ENCODE measurements around the gene CLTCL1. TPM values are rescaled to one million over a fixed set of nuclear protein-coding genes. Genes with fewer than 3 reads are reported as not detected.

Gene CLTCL1
- total and polyA plus RNA-seq, 10 donors, result 1.0 to 12.4 (median 6.1) TPM

GRCh38 chr22:19223617-19224016, 67.9 kb downstream of the CLTCL1 start:
- Histone ChIP-seq H3K27me3 (replicated peaks in 1 of 7) (no peaks in the 10 kb centered on the region), H3K4me1 (no peaks in the 10 kb centered on the region), H3K9me3 (no peaks in the 10 kb centered on the region), H3K27ac (no peak overlapping the region), H3K4me3 (no peak overlapping the region), H3K36me3 (peaks cover 0 to 100% (median 4%) of the 10 kb centered on the region in 6 donors)
- intact Hi-C loops (cut with DNase I; ENCODE audit: low total_unique reads), result no loop called here
- no peak for TF ChIP-seq POLR2A (IDR thresholded peaks at IDR 0.05)
- TF ChIP-seq POLR2AphosphoS5 (IDR thresholded peaks at IDR 0.05), result no peak
- TF ChIP-seq CTCF (IDR thresholded peaks at IDR 0.05 in 8 of 11, conservative IDR thresholded peaks at IDR 0.05 in 3 of 11), result no peak
- WGBS, 5 donors, result 62 to 84% (median 74%) methylated on average over 5 to 6 of the region's 6 CpGs
- DNase-seq, result no peak

GRCh38 chr22:19223110-19223509, 68.4 kb downstream of the CLTCL1 start:
- no peak overlapping the region for H3K27ac ChIP-seq
- no peak for DNase-seq
- H3K27me3 ChIP-seq (replicated peaks in 1 of 7), result no peaks in the 10 kb centered on the region
- no peaks in the 10 kb centered on the region for H3K9me3 ChIP-seq
- H3K36me3 ChIP-seq, result peaks cover 0 to 100% (median 4%) of the 10 kb centered on the region in 6 donors
- TF ChIP-seq POLR2A (IDR thresholded peaks at IDR 0.05), result no peak
- TF ChIP-seq CTCF (IDR thresholded peaks at IDR 0.05 in 8 of 11, conservative IDR thresholded peaks at IDR 0.05 in 3 of 11), result no peak
- no peak for TF ChIP-seq POLR2AphosphoS5 (IDR thresholded peaks at IDR 0.05)
- H3K4me1 ChIP-seq, result peaks cover 0 to 1% (median 0%) of the 10 kb centered on the region in 6 donors
- WGBS, 5 donors, result 73 to 83% (median 82%) methylated on average over 9 of the region's 9 CpGs
- intact Hi-C loops (cut with DNase I; ENCODE audit: low total_unique reads), result no loop called here
- H3K4me3 ChIP-seq, result no peak overlapping the region

- peaks cover 0 to 97% (median 4%) of the 10 kb centered on the region in 6 donors for H3K36me3 ChIP-seq
- WGBS, 5 donors, result 74 to 94% (median 88%) methylated on average over 11 of the region's 11 CpGs
- H3K4me3 ChIP-seq, result no peak overlapping the region
- TF ChIP-seq POLR2AphosphoS5 (IDR thresholded peaks at IDR 0.05) (no peak), POLR2A (IDR thresholded peaks at IDR 0.05) (no peak), CTCF (IDR thresholded peaks at IDR 0.05 in 8 of 11, conservative IDR thresholded peaks at IDR 0.05 in 3 of 11) (no peak)
- no peaks in the 10 kb centered on the region for H3K9me3 ChIP-seq
- H3K27me3 ChIP-seq (replicated peaks in 1 of 7), result no peaks in the 10 kb centered on the region
- no peak for DNase-seq
- H3K27ac ChIP-seq, result no peak overlapping the region
- peaks cover 0 to 6% (median 0%) of the 10 kb centered on the region in 6 donors for H3K4me1 ChIP-seq
- intact Hi-C loops (cut with DNase I; ENCODE audit: low total_unique reads), result no loop called here
Observed at GRCh38 chr22:19222242-19223005, 69.1 kb downstream of the CLTCL1 start.

- peaks cover 0 to 96% (median 4%) of the 10 kb centered on the region in 6 donors for H3K36me3 ChIP-seq
- H3K4me1 ChIP-seq, result peaks cover 0 to 6% (median 0%) of the 10 kb centered on the region in 6 donors
- H3K27me3 ChIP-seq (replicated peaks in 1 of 7), result no peaks in the 10 kb centered on the region
- intact Hi-C loops (cut with DNase I; ENCODE audit: low total_unique reads), result no loop called here
- H3K27ac ChIP-seq, result no peak overlapping the region
- no peak for TF ChIP-seq POLR2A (IDR thresholded peaks at IDR 0.05)
- H3K4me3 ChIP-seq, result no peak overlapping the region
- no peak for DNase-seq
- H3K9me3 ChIP-seq, result no peaks in the 10 kb centered on the region
- 84 to 94% (median 88%) methylated on average over 3 of the region's 3 CpGs for WGBS, 5 donors
Observed at GRCh38 chr22:19220867-19221266, 70.7 kb downstream of the CLTCL1 start.
